ENCODE results near the gene PWWP2B.

DNA sequence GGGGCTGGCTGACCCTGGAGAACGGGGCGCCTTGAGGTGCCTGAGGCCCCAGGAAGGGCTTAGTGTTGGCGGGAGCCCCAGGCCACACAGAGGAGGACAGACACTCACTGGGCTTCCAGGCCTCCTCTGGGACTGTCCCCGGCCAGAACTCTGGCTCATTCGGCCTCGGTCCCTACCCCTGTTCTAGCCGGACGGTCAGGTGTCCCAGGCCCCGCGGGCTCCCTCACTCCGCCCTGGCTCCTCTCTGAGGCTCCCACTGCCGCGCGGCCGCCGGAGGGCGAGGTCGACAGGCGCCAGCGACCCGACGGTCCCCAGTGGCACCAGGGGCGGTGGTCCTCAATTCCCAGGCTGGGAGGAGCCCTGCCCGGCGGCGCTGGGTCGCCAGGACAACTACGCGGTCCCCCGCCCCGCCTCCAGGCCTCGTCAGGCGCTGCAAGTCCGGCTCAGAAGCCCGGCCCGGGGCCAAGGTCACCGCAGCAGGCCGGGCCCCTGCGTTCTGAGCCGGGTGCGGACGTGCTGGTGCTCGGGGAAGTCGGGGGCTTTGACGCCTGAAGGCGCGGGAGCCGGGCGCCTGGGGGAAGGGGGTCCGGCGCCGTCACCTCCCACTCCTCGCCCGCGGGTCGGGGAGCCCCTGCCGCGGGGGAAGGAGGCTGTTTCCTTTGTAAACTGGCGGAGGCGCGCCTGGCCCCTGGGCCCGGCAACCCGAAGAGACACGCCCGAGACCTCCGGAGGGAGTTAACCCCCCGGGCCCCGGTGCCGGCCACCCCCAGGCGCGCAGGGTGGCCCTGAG is 1.1 kb upstream of the PWWP2B start:
- TF ChIP-seq, protein P1, sequence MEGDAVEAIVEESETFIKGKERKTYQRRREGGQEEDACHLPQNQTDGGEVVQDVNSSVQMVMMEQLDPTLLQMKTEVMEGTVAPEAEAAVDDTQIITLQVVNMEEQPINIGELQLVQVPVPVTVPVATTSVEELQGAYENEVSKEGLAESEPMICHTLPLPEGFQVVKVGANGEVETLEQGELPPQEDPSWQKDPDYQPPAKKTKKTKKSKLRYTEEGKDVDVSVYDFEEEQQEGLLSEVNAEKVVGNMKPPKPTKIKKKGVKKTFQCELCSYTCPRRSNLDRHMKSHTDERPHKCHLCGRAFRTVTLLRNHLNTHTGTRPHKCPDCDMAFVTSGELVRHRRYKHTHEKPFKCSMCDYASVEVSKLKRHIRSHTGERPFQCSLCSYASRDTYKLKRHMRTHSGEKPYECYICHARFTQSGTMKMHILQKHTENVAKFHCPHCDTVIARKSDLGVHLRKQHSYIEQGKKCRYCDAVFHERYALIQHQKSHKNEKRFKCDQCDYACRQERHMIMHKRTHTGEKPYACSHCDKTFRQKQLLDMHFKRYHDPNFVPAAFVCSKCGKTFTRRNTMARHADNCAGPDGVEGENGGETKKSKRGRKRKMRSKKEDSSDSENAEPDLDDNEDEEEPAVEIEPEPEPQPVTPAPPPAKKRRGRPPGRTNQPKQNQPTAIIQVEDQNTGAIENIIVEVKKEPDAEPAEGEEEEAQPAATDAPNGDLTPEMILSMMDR (IDR thresholded peaks at IDR 0.05) = no peak
- TF ChIP-seq POLR2A (IDR thresholded peaks at IDR 0.05) = peak in 1 of 2 donors; percentile 62

All from heart left ventricle (tissue), 13 donors.